Activated CD8-positive, alpha-beta memory T cell treated with anti-CD3 and anti-CD28 coated beads, Interleukin-2, amount 50 U/mL, for 24 hours (primary cell): ENCODE measurements around the gene C7.
"Not testable (repeated sequence)": the region's sequence is repeated elsewhere in the genome, so short reads cannot be mapped to it uniquely, and the experiment has no call there.

Experiments
- DNase-seq: peaks from one replicate; pipeline ENCODE4 v3.0.0-alpha.2; 2020; ENCODE audit errors: extremely low read depth

C7 gene

DNA sequence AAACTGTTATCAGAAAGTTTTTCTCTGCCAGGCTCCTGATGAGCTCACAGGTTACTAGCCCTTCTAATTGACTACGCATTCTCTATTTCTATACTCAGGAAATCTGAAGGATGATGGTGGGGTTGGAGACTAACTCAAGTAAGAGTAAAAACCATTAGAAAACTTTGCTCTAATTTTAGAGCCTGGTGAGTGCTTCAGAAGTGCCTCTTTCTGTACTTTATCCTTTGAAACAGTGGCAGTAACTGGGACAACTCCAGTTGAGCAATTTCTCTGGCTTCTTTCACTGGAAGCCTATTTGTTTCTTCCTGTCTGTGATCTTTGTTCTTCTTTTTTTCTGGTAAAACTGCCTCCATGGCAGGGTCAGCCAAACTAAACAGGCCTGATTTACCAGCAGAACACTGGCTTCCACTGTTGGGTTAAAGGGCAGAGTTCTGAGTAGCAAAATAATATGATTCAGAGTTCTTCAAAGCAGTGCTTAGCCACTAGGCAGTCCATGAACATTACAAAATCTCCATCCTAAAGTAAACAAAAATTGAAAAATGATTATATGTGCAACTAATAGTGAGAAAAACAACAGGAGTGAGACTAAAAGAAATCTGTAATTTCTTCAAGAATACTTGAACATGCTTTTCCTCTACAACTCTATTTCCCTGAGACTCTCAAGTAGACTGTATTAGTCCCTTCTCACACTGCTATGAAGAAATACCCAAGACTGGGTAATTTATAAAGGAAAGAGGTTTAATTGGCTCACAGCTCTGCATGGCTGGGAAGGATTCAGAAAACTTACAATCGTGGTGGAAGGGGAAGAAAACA is 82.1 kb downstream of the C7 start:
- DNase-seq, result no peak

DNA sequence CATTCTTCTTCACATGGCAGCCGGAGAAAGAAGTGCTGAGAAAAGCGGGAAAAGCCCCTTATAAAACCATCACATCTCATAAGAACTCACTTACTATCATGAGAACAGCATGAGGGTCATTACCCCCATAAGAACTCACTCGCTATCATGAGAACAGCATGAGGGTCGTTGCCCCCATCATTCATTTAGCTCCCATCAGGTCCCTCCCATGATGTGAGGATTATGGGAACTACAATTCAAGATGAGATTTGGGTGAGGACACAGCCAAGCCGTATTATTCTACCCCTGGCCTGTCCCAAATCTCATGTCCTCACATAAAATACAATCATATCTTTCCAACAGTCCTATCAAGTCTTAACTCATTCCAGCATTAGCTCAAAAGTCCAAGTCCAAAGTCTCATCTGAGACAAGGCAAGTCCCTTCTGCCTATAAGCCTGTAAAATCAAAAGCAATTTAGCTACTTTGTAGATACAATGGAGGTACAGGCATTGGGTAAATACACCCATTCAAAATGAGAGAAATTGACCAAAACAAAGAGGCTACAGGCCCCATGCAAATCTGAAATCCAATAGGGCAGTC is 82.8 kb downstream of the C7 start:
- no peak for DNase-seq

DNA sequence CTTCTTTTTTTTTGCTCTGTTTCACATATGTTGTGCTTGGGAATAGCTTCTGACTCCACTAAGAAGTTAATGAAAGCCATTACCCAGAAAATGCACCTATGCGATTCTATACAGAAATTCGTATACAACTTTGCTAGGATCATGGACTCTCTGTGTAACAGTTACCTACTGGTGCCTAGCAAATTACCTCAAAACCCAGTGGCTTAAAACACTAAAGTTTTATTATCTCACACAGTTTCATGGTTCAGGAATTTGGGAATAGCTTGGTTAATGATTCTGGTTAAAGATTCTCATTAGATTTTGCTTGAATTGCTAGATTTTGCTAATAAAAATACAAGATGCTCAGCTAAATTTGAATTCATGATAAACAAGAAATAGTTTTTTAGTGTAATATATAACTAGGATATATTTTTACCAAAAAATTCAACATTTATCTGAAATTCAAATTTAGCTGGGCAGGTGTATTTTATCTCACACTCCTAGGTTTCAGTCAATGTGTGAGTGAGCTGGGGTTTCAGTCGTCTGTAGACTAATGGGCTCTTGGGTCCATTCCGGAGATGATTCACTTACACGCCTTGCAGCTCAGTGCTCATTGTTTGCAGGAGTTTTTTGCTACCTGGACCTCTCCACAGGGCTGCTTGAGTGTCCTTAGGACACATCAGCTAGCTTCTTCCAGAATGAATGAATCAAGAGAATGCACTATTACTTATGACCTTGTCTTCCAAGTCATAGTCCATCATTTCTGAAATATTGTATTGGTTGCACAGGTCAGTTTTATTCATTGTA is 86.7 kb downstream of the C7 start:
- DNase-seq, result no peak

DNA sequence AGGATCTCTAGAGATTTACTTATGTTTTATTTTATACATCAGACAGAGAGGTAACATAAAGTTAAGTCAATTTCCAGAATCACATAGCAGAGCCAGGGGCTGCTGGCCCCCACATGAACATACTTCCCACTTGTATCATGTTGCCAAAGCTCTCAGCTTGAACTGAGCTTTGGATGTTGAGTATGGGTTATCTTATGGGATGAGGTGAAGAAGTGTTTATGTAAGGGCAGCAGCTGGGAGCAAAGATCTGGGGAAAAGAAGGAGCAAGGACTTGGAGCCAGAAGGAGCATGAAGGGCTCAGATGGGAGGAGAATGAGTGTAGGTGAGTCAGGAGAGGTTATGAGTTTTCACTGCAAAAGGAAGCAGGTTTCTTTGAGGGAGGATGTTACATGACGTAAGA is 89.8 kb downstream of the C7 start:
- no peak for DNase-seq

DNA sequence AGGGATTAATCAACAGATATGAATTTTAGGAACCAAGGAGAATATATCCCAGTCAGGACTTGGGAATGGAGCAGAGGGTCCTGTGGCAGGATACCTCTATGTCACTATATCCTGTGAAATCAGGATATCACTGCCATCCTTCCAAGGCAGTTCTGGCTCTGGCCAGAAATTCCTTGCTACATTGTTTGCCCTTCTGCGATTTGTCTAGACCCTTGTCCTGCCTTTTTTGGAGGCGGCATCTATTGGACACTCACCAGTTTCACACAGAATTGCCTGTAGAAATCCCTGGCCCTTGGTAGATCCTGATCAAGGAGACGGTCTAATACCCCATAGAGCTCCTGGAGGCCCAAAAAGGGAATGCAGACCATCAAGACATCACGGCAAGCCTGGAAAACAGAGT is 90.7 kb downstream of the C7 start:
- DNase-seq, result no peak

DNA sequence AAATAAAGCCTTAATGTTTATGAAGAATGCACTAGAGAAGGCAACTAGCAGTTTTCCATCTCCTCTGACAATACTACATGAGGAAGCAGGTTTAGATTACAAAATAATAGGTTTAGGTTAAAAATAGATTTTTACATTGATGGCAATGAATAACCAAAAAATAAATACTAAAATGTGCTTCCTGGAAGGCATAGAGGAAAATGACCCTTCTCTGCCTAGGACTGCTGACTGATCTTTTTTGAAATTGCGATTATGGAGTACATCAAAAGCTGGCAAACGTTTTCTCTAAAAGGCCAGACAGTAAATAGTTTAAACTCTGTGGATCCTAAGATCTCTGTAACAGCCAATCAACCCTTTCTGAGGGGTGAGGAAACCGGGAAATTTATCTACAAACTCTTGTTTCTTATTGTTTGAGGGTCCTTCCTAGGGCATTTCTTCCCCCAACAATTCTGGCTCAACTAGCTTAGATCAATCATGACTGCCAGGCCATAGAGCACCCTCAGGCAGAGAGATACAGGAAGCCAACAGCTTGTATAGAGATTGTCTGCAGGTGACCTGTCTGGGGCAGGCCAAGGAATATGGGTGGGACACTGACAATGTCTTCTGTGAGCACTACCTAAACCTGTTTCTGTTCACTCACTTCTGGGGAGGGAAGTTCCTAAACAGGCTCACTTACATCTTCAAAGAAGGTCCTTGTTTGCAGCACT is 94.5 kb downstream of the C7 start:
- DNase-seq, result no peak

DNA sequence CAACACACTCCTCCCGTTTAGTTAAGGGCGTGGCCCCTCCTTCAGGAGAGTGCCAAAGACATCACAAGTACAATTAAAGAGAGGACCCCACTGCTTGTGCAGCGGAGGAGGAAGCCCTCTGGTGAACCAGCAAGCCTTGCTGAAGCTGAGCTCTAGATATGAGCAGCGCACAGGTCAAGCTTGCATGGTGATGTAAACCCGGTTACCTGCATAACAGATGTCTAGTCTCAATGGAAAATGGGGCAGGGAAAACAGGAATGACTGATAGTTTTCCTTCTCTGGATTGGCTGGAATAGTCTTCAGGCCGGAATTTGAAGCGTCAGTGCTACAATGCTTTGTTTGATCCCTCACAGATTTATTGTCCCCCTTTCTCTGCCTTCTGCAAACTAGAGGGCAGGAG is 95.6 kb downstream of the C7 start:
- DNase-seq, result no peak

DNA sequence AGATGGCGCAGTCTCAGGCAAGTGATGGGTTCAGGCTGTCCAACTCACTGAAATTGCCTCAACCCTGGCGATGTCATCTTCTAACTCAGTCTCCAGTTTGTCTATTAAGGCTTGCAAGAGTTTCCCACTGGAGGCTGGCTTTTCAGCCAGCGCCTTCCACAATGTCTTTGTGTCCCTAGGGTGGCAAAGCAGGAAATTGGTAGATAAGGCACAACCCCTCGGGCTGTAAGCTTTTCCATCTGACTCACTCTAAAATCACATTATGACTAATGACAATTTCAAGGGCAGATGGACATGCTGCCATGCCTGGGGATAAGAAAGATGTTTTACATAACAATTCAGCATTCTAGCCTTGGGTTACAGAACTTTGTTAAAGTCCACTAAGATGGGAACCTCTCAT is 99.9 kb downstream of the C7 start:
- no peak for DNase-seq

DNA sequence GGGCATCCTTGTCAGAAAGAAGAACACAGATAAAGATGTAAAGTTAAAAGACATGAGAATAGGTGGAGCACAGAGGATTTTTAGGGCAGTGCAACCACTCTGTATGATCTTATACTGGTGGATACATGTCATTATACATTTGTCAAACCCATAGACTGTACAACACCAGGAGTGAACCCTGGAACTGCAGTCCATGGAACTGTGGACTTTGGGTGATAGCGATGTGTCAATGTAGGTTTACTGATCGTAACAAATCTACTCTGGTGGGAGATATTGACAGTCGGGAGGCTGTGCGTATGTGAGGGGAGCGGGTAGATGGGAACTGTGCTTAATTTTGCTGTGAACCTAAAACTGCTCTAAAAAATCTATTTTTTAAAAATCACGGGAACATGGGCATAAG is 101.3 kb downstream of the C7 start:
- no peak for DNase-seq

DNA sequence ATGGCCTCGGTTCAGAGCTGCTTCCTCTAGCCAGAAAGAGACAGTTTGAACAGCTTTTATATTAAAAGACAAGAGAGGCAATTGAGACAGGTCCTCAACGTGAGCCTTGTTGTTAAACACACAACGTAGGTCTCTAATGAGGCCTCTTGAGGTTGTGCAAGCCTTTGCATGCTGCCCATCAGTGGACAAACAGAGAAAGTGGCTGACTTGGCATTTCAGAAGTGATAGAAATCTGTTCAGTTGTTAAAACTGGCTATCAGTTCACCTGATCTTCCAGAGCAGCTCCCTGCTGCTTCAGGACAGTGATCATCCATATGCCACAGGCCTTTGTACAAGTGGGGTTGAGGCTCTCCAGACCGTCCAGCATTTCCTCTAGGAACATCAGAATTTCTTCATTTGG is 103.0 kb downstream of the C7 start:
- no peak for DNase-seq

DNA sequence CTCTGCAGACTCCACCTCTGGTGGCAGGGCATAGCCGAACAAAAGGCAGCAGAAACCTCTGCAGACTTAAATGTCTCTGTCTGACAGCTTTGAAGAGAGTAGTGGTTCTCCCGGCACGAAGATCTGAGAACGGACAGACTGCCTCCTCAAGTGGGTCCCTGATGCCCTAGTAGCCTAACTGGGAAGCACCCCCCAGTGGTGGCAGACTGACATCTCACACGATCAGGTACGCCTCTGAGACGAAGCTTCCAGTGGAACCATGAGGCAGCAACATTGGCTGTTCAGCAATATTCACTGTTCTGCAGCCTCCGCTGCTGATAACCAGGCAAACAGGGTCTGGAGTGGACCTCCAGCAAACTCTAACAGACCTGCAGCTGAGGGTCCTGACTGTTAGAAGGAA is 113.3 kb downstream of the C7 start:
- DNase-seq, result not testable (repeated sequence)
